Measurements from ENCODE around the gene MCM10.

MCM10 gene

GRCh38 chr10:13121500-13121854 lies 39.9 kb upstream of the MCM10 start:
- Histone ChIP-seq H3K27ac (replicated peaks) (no peak overlapping the region), H3K27me3 (ENCODE audit: insufficient read depth, poor library complexity, severe bottlenecking) (no peaks in the 10 kb centered on the region), H3K4me3 (replicated peaks; ENCODE audit: insufficient read depth, low read length) (no peak overlapping the region)
- TF ChIP-seq SPI1 (IDR thresholded peaks at IDR 0.05; ENCODE audit: borderline replicate concordance, low read depth): no peak
- TF ChIP-seq GABPA (IDR thresholded peaks at IDR 0.05; ENCODE audit: low read depth): no peak
- TF ChIP-seq, protein P1, sequence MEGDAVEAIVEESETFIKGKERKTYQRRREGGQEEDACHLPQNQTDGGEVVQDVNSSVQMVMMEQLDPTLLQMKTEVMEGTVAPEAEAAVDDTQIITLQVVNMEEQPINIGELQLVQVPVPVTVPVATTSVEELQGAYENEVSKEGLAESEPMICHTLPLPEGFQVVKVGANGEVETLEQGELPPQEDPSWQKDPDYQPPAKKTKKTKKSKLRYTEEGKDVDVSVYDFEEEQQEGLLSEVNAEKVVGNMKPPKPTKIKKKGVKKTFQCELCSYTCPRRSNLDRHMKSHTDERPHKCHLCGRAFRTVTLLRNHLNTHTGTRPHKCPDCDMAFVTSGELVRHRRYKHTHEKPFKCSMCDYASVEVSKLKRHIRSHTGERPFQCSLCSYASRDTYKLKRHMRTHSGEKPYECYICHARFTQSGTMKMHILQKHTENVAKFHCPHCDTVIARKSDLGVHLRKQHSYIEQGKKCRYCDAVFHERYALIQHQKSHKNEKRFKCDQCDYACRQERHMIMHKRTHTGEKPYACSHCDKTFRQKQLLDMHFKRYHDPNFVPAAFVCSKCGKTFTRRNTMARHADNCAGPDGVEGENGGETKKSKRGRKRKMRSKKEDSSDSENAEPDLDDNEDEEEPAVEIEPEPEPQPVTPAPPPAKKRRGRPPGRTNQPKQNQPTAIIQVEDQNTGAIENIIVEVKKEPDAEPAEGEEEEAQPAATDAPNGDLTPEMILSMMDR (IDR thresholded peaks at IDR 0.05; ENCODE audit: insufficient read depth, low read length): no peak
- TF ChIP-seq REST (IDR thresholded peaks at IDR 0.05; ENCODE audit: insufficient replicate concordance, low read depth): no peak
- TF ChIP-seq POLR2AphosphoS5 (IDR thresholded peaks at IDR 0.05; ENCODE audit: low read depth): no peak
- no peak for DNase-seq (ENCODE audit: low read depth in 1 of 2, low spot score in 1 of 2)

GRCh38 chr10:13136651-13137050 lies 24.7 kb upstream of the MCM10 start:
- H3K4me3 ChIP-seq (replicated peaks; ENCODE audit: insufficient read depth, low read length): no peak overlapping the region

GRCh38 chr10:13139150-13139549 lies 22.2 kb upstream of the MCM10 start:
- Histone ChIP-seq H3K4me3 (replicated peaks; ENCODE audit: insufficient read depth, low read length) (no peak overlapping the region), H3K27ac (replicated peaks) (no peak overlapping the region), H3K27me3 (ENCODE audit: insufficient read depth, poor library complexity, severe bottlenecking) (no peaks in the 10 kb centered on the region)
- DNase-seq (ENCODE audit: low read depth in 1 of 2, low spot score in 1 of 2): no peak
- TF ChIP-seq POLR2AphosphoS5 (IDR thresholded peaks at IDR 0.05; ENCODE audit: low read depth) (no peak), REST (IDR thresholded peaks at IDR 0.05; ENCODE audit: insufficient replicate concordance, low read depth) (no peak), GABPA (IDR thresholded peaks at IDR 0.05; ENCODE audit: low read depth) (no peak), SPI1 (IDR thresholded peaks at IDR 0.05; ENCODE audit: borderline replicate concordance, low read depth) (no peak)
- TF ChIP-seq, protein P1 (IDR thresholded peaks at IDR 0.05; ENCODE audit: insufficient read depth, low read length): no peak

More at GRCh38 chr10:13136651-13137050, 24.7 kb upstream of the MCM10 start:
- no peak for DNase-seq (ENCODE audit: low read depth in 1 of 2, low spot score in 1 of 2)
- H3K27me3 ChIP-seq (ENCODE audit: insufficient read depth, poor library complexity, severe bottlenecking): no peaks in the 10 kb centered on the region
- no peak overlapping the region for H3K27ac ChIP-seq (replicated peaks)
- no peak for TF ChIP-seq GABPA (IDR thresholded peaks at IDR 0.05; ENCODE audit: low read depth)
- TF ChIP-seq REST (IDR thresholded peaks at IDR 0.05; ENCODE audit: insufficient replicate concordance, low read depth): no peak

GRCh38 chr10:13139676-13140075 lies 21.7 kb upstream of the MCM10 start:
- TF ChIP-seq POLR2AphosphoS5 (IDR thresholded peaks at IDR 0.05; ENCODE audit: low read depth) (no peak), GABPA (IDR thresholded peaks at IDR 0.05; ENCODE audit: low read depth) (no peak), REST (IDR thresholded peaks at IDR 0.05; ENCODE audit: insufficient replicate concordance, low read depth) (no peak), SPI1 (IDR thresholded peaks at IDR 0.05; ENCODE audit: borderline replicate concordance, low read depth) (no peak)
- TF ChIP-seq, protein P1 (IDR thresholded peaks at IDR 0.05; ENCODE audit: insufficient read depth, low read length): no peak
- H3K27ac ChIP-seq (replicated peaks): no peak overlapping the region
- no peaks in the 10 kb centered on the region for H3K27me3 ChIP-seq (ENCODE audit: insufficient read depth, poor library complexity, severe bottlenecking)
- no peak overlapping the region for H3K4me3 ChIP-seq (replicated peaks; ENCODE audit: insufficient read depth, low read length)
- DNase-seq (ENCODE audit: low read depth in 1 of 2, low spot score in 1 of 2): no peak

All from HL-60 (cell line).